Tibial nerve (tissue), 4 donors: ENCODE data around the gene MRNIP. TPM values are rescaled to one million over a fixed set of nuclear protein-coding genes. Genes with fewer than 3 reads are reported as not detected.

Experiments used
- DNase-seq, 2 donors: peaks; one replicate each; pipeline ENCODE4 v3.0.0-alpha.2; 2019; ENCODE audit warnings: low spot score in 2 of 2
- H3K27ac ChIP-seq, 4 donors: fragments of 200-600 bp; sonication (generic) in 3 of 4; one replicate each; pipeline ENCODE4 v1.5.1; 2017 to 2019; ENCODE audit warnings: mild to moderate bottlenecking in 1 of 4
- H3K27me3 ChIP-seq, 2 donors: fragments of 200-600 bp; sonication (generic) in 1 of 2; one replicate each; pipeline versions ENCODE4 v1.5.1 to v1.6.0; 2017 to 2019
- H3K36me3 ChIP-seq, 3 donors: fragments of 200-600 bp; sonication (generic); one replicate each; pipeline ENCODE4 v1.5.1; 2018 to 2019
- H3K4me1 ChIP-seq, 4 donors: fragments of 200-600 bp; sonication (generic) in 3 of 4; one replicate each; pipeline ENCODE4 v1.5.1; 2017 to 2019
- H3K4me3 ChIP-seq, 4 donors: fragments of 200-600 bp; sonication (generic) in 3 of 4; one replicate each; pipeline ENCODE4 v1.5.1; 2017 to 2019; ENCODE audit warnings: mild to moderate bottlenecking in 1 of 4, moderate library complexity in 1 of 4
- H3K9me3 ChIP-seq, 4 donors: fragments of 200-600 bp; sonication (generic) in 3 of 4; one replicate each; pipeline ENCODE4 v1.5.1; 2017 to 2019
- EP300 ChIP-seq, 2 donors: sonication (generic); formaldehyde crosslinking; IDR thresholded peaks; one replicate each; pipeline ENCODE4 v1.6.1; 2017; ENCODE audit warnings: antibody characterized with exemption in 2 of 2, mild to moderate bottlenecking in 1 of 2
- POLR2A ChIP-seq, 2 donors: fragments of 450-650 bp; IDR thresholded peaks; one replicate each; pipeline ENCODE4 v1.6.1; 2017; ENCODE audit warnings: antibody characterized with exemption in 2 of 2, mild to moderate bottlenecking in 2 of 2, moderate library complexity in 2 of 2
- WGBS, 2 donors: methylation state at CpG; one replicate each; pipeline ENCODE4 v1.1.5; 2018; 5-methylcytosine and 5-hydroxymethylcytosine counted together
- total RNA-seq, 4 donors: library from RNA; depleted of rRNA; stranded (reverse); fragments of >200 nt; gene quantifications; one replicate each; pipeline ENCODE4 v1.1.0, GENCODE V29; 2016
- TF ChIP-seq, protein P1 (sequence below), 5 experiments: fragments of 200-600 bp in 3 of 5; fragments of 450-650 bp in 2 of 5; sonication (generic) in 3 of 5; IDR thresholded peaks; one replicate each; pipeline ENCODE4 v1.5.1; 2016 to 2019; ENCODE audit warnings: antibody characterized with exemption in 5 of 5, mild to moderate bottlenecking in 3 of 5, moderate library complexity in 2 of 5

MRNIP gene
- total RNA-seq, 4 donors from 2014 or later = 48.5 to 82.4 (median 63.2) TPM

DNA sequence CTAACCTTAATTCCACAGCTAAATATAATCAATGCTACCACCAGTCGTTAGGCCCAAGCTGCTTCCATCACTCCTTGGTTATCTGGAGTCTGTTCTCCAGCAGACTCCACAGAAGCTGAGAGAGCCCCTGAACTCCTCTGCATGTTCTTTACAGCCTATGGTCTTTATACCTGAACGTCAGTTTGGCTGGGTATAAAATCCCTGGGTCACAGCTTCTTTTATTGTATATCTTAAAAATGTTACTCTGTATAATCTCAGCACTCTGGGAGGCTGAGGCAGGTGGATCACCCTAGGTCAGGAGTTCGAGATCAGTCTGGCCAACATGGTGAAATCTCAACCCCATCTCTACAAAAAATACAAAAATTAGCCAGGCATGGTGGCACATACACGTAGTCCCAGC is 23.7 kb upstream of the MRNIP start:
- DNase-seq = no peak

DNA sequence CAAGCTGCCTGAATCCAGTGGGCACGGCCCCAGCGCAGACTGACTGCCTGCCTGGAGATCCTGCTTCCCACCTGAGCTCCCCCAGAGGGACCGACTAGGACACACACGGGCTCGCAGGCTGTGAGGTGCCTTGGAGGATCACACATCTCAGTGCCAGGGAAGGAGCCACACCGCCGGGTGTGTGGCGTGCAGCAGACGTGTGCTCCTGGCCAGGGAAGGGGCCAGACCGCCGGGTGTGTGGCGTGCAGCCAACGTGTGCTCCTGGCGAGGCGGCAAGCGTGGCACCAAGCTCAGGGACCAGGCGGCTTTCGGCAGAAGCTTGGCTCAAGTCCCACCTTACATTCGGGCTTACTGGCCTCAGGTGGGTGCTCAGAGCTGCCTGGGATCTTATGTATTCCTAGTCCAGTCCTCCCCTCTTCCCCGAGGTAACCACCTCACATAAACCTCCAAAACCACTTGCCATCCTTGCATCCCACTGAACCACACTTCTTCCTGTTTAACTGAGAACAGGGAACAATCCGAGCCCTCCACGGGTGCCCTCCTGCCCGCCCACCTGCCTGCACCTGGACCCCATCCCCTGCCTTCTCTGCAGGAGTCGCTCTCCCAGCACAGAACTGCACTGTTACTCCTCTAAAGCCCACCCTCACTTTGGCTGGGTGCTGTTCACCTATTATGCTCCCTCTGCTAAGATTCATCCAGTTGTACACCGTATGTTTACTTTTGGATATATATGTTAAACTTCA is 22.4 kb upstream of the MRNIP start:
- TF ChIP-seq, protein P1, sequence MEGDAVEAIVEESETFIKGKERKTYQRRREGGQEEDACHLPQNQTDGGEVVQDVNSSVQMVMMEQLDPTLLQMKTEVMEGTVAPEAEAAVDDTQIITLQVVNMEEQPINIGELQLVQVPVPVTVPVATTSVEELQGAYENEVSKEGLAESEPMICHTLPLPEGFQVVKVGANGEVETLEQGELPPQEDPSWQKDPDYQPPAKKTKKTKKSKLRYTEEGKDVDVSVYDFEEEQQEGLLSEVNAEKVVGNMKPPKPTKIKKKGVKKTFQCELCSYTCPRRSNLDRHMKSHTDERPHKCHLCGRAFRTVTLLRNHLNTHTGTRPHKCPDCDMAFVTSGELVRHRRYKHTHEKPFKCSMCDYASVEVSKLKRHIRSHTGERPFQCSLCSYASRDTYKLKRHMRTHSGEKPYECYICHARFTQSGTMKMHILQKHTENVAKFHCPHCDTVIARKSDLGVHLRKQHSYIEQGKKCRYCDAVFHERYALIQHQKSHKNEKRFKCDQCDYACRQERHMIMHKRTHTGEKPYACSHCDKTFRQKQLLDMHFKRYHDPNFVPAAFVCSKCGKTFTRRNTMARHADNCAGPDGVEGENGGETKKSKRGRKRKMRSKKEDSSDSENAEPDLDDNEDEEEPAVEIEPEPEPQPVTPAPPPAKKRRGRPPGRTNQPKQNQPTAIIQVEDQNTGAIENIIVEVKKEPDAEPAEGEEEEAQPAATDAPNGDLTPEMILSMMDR (IDR thresholded peaks at IDR 0.05) = no peak
- no peak for TF ChIP-seq POLR2A (IDR thresholded peaks at IDR 0.05)
- TF ChIP-seq EP300 (IDR thresholded peaks at IDR 0.05) = no peak
- Histone ChIP-seq H3K4me1 (peaks cover 0 to 8% (median 0%) of the 10 kb centered on the region in 4 donors), H3K4me3 (no peak overlapping the region), H3K27me3 (no peaks in the 10 kb centered on the region), H3K27ac (no peak overlapping the region), H3K36me3 (peaks cover 0 to 95% (median 2%) of the 10 kb centered on the region in 3 donors), H3K9me3 (peaks cover 0 to 22% (median 3%) of the 10 kb centered on the region in 4 donors)
- WGBS, 2 donors = 92 to 94% methylated on average over 25 of the region's 25 CpGs
- no peak for DNase-seq

More for the DNA sequence above, 23.7 kb upstream of the MRNIP start:
- 90 to 91% methylated on average over 4 of the region's 4 CpGs for WGBS, 2 donors
- H3K4me3 ChIP-seq = no peak overlapping the region
- H3K27me3 ChIP-seq = no peaks in the 10 kb centered on the region
- TF ChIP-seq POLR2A (IDR thresholded peaks at IDR 0.05) = no peak
- TF ChIP-seq, protein P1 (IDR thresholded peaks at IDR 0.05) = no peak
- TF ChIP-seq EP300 (IDR thresholded peaks at IDR 0.05) = no peak
- H3K9me3 ChIP-seq = peaks cover 0 to 22% (median 3%) of the 10 kb centered on the region in 4 donors
- no peak overlapping the region for H3K27ac ChIP-seq
- H3K4me1 ChIP-seq = peaks cover 0 to 4% (median 0%) of the 10 kb centered on the region in 4 donors
- H3K36me3 ChIP-seq = peaks cover 0 to 97% (median 2%) of the 10 kb centered on the region in 3 donors

DNA sequence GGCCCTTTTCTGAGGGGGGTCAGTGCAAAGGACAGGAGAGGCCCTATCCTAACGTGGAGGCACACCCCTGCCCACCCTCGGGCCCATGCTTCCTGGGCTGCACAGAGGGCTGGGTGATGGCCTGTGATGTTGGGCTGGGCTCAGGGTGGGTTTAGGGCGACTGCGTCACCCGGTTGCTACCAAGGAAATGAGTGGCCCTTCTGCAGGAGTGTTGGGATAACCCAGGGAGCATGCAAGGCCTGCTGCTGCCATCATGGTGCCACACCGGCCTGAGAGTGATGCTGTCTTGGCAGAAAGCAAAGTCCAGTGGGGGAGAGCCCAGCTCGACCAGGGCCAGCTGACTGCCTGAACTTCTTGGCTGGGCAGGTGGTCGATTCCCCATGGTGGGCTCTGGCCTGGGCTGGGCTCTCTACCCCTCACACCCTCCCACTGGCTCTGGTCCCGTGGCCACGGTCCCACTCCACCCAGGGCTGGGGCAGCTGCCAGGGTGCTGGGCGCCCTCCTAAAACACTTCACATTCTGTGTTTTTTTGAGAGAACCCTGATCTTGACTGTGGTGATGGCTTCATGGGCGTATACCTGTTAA is 21.5 kb upstream of the MRNIP start:
- H3K4me3 ChIP-seq = no peak overlapping the region
- 87 to 92% methylated on average over 5 to 10 of the region's 12 CpGs for WGBS, 2 donors
- peaks cover 0 to 22% (median 3%) of the 10 kb centered on the region in 4 donors for H3K9me3 ChIP-seq
- TF ChIP-seq, protein P1 (IDR thresholded peaks at IDR 0.05) = no peak
- TF ChIP-seq EP300 (IDR thresholded peaks at IDR 0.05) (no peak), POLR2A (IDR thresholded peaks at IDR 0.05) (no peak)
- no peak for DNase-seq
- no peaks in the 10 kb centered on the region for H3K27me3 ChIP-seq
- peaks cover 0 to 12% (median 0%) of the 10 kb centered on the region in 4 donors for H3K4me1 ChIP-seq
- H3K36me3 ChIP-seq = peaks cover 0 to 94% (median 2%) of the 10 kb centered on the region in 3 donors
- no peak overlapping the region for H3K27ac ChIP-seq

DNA sequence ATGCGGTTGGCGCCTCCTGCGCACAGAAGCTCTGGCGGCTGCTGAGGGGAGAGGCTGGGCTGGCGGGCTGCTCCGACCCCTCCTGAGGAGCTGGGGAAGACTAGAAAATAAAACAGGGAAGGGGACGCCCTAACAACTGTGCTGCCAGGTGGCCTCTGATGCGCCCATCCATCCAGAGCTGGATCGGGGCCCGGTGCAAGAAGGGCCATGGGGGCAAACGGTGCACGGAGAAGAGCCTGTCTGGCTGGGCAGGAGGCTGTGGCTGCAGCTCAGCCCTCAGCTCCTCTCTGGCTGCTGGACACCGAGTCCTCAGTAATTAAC is 21.0 kb upstream of the MRNIP start:
- H3K4me1 ChIP-seq = peaks cover 0 to 12% (median 0%) of the 10 kb centered on the region in 4 donors
- 77 to 93% methylated on average over 12 to 13 of the region's 13 CpGs for WGBS, 2 donors
- H3K4me3 ChIP-seq = no peak overlapping the region
- H3K27me3 ChIP-seq = no peaks in the 10 kb centered on the region
- TF ChIP-seq, protein P1 (IDR thresholded peaks at IDR 0.05) = no peak
- TF ChIP-seq POLR2A (IDR thresholded peaks at IDR 0.05) (no peak), EP300 (IDR thresholded peaks at IDR 0.05) (no peak)
- DNase-seq = no peak
- H3K36me3 ChIP-seq = peaks cover 0 to 94% (median 4%) of the 10 kb centered on the region in 3 donors
- no peak overlapping the region for H3K27ac ChIP-seq
- H3K9me3 ChIP-seq = peaks cover 0 to 22% (median 3%) of the 10 kb centered on the region in 4 donors
